Body of pancreas (tissue), 4 donors: ENCODE measurements around the gene AVEN.

Source experiments
- CTCF ChIP-seq, 7 experiments: fragments of 450-650 bp in 4 of 7; fragments of 200-600 bp in 3 of 7; sonication (generic) in 3 of 7; IDR thresholded peaks; one replicate each; pipeline ENCODE4 v1.5.1; 2016 to 2019; ENCODE audit warnings: antibody characterized with exemption in 7 of 7
- POLR2A ChIP-seq, 3 donors: fragments of 450-650 bp; IDR thresholded peaks; one replicate each; pipeline ENCODE4 v1.6.1; 2016; ENCODE audit warnings: antibody characterized with exemption in 3 of 3, mild to moderate bottlenecking in 2 of 3

- TF ChIP-seq CTCF (IDR thresholded peaks at IDR 0.05) (no peak), POLR2A (IDR thresholded peaks at IDR 0.05) (no peak)
Measured at GRCh38 chr15:34012461-34013028, 26.5 kb downstream of the AVEN start.
